Ovary (tissue), 9 donors: Measurements from ENCODE around the gene SHANK2. TPM values are rescaled to one million over a fixed set of nuclear protein-coding genes. Genes with fewer than 3 reads are reported as not detected.

Experiments
- DNase-seq, 5 donors: peaks; one replicate each; pipeline ENCODE4 v3.0.0-alpha.2; 2019 to 2020
- H3K27ac ChIP-seq, 2 donors: fragments of 200-600 bp; one replicate each; pipeline versions ENCODE4 v1.5.1 to v1.8.0; 2019 to 2022
- H3K27me3 ChIP-seq: fragments of 200-600 bp; one replicate; pipeline ENCODE4 v1.8.0; 2022
- H3K36me3 ChIP-seq: fragments of 200-600 bp; sonication (generic); one replicate; pipeline ENCODE4 v1.5.1; 2019
- H3K4me1 ChIP-seq: one replicate; pipeline ENCODE4 v1.8.1; 2013; ENCODE audit warnings: mild to moderate bottlenecking, moderate library complexity; ENCODE audit not compliant: insufficient read depth
- H3K4me3 ChIP-seq: fragments of 200-600 bp; sonication (generic); one replicate; pipeline ENCODE4 v1.5.1; 2017
- H3K9me3 ChIP-seq, 2 donors: fragments of 200-600 bp in 1 of 2; sonication (generic) in 1 of 2; one replicate each; pipeline versions ENCODE4 v1.5.1 to v1.8.1; 2013 to 2019; ENCODE audit warnings: mild to moderate bottlenecking in 1 of 2, moderate library complexity in 1 of 2
- EP300 ChIP-seq: sonication (generic); formaldehyde crosslinking; IDR thresholded peaks from one replicate; pipeline ENCODE4 v1.6.1; 2017; ENCODE audit warnings: antibody characterized with exemption
- POLR2A ChIP-seq: fragments of 450-650 bp; IDR thresholded peaks from one replicate; pipeline ENCODE4 v1.6.1; 2017; ENCODE audit warnings: antibody characterized with exemption, mild to moderate bottlenecking, moderate library complexity
- WGBS, 3 donors: extraction: QIAGEN DNeasy Blood & Tissue Kit in 1 of 3; methylation state at CpG; one replicate each; pipeline versions ENCODE4 v1.1.5 to v1.1.7; 2013 to 2017; 5-methylcytosine and 5-hydroxymethylcytosine counted together
- intact Hi-C, 4 donors: fragments of 100-400 bp; cut with DNase I; formaldehyde crosslinking; loops; one replicate each; pipeline versions ENCODE4 v1.11.0 to v1.15.1; 2022 to 2023
- polyA plus RNA-seq, 2 donors: library from polyadenylated mRNA; stranded (reverse); fragments of 200-250 nt in 1 of 2; fragments of 350-450 nt in 1 of 2; fragmentation: Illumina TruSeq in 1 of 2; extraction: RNeasy Lipid Tissue Mini Kit (QIAGEN cat#74804) in 1 of 2; gene quantifications; one replicate each; pipeline ENCODE4 v1.2.3, GENCODE V29; 2013 to 2014
- total RNA-seq, 7 donors: library from RNA; depleted of rRNA in 2 of 7; stranded (reverse); fragments of >200 nt in 2 of 7; fragmentation: NEBNext Ultra II Directional in 3 of 7; extraction: Animal tissue kit (Norgen Biotek cat#: 25700) in 3 of 7; gene quantifications; one replicate each; pipeline versions ENCODE4 v1.1.0 to v1.2.4, GENCODE V29; 2016 to 2023
- TF ChIP-seq, protein P1 (sequence below), 3 donors: fragments of 450-650 bp in 2 of 3; fragments of 200-600 bp in 1 of 3; IDR thresholded peaks; one replicate each; pipeline versions ENCODE4 v1.5.1 to v1.8.0; 2016 to 2022; ENCODE audit warnings: antibody characterized with exemption in 3 of 3, mild to moderate bottlenecking in 1 of 3
- donor health status: DM: no; HTN: no; CAD: no; lungs with moderate emphysema.
- donor health status: DM: no; HTN: no; CAD: no.
- donor health status: Bipolar disorder and iron deficiency.
- donor health status: DM: yes; HTN: yes; CAD: no.
- donor health status: DM: no; HTN: no; CAD: no.
- donor health status: DM: yes; HTN: yes; CAD: no.

SHANK2 gene
- total and polyA plus RNA-seq, 9 donors, result 0.05 to 40.4 (median 2.3) TPM; not detected in 1

DNA sequence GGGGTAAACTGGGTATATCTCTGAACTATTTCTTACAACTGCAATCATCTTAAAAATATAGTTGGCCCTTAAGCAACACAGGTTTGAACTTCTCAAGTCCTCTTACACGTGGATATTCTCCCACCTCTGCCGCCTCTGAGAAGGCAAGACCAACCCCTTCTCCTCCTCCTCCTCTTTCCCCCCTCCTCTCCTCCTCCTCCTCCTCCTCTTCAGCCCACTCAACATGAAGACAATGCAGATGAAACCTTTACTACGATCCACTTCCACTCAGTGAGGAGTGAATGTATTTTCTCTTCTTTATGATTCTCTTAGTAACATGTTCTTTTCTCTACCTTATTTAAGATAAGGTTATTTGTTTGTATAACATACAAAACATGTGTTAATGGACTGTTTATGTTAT is 20.0 kb downstream of the SHANK2 start:
- no peak for TF ChIP-seq EP300
- TF ChIP-seq, protein P1, sequence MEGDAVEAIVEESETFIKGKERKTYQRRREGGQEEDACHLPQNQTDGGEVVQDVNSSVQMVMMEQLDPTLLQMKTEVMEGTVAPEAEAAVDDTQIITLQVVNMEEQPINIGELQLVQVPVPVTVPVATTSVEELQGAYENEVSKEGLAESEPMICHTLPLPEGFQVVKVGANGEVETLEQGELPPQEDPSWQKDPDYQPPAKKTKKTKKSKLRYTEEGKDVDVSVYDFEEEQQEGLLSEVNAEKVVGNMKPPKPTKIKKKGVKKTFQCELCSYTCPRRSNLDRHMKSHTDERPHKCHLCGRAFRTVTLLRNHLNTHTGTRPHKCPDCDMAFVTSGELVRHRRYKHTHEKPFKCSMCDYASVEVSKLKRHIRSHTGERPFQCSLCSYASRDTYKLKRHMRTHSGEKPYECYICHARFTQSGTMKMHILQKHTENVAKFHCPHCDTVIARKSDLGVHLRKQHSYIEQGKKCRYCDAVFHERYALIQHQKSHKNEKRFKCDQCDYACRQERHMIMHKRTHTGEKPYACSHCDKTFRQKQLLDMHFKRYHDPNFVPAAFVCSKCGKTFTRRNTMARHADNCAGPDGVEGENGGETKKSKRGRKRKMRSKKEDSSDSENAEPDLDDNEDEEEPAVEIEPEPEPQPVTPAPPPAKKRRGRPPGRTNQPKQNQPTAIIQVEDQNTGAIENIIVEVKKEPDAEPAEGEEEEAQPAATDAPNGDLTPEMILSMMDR (IDR thresholded peaks at IDR 0.05), result no peak
- no peak for TF ChIP-seq POLR2A
- Histone ChIP-seq H3K9me3 (no peaks in the 10 kb centered on the region), H3K36me3 (no peaks in the 10 kb centered on the region), H3K27me3 (no peaks in the 10 kb centered on the region), H3K4me3 (no peak overlapping the region), H3K4me1 (no peaks in the 10 kb centered on the region), H3K27ac (no peak overlapping the region)
- WGBS, 3 donors, result 36 to 41% (median 40%) methylated on average over 3 of the region's 3 CpGs
- intact Hi-C loops, result no loop called here
- no peak for DNase-seq

DNA sequence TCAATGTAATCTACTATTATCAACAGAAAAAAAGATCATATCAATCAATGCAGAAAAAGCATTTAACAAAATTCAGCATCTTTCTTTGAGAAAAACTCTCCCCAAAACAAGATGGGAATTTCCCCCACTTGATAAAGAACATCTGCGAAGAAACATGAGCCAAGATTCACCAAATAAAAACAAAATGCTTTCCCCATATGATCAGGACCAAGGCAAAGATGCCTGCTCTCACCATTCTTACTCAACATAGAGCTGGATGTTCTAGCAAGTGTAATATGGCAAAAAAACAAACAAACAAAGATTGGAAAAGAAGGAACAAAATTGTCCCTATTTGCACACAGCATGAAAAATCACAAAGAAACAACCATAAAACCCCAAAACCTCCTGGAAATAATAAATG is 23.4 kb downstream of the SHANK2 start:
- Histone ChIP-seq H3K36me3 (no peaks in the 10 kb centered on the region), H3K4me3 (no peak overlapping the region), H3K9me3 (no peaks in the 10 kb centered on the region), H3K4me1 (no peaks in the 10 kb centered on the region), H3K27ac (no peak overlapping the region), H3K27me3 (no peaks in the 10 kb centered on the region)
- intact Hi-C loops, result loop anchor here in 1 of 4 donors (10.0 kb wide), 1 partner anchor 56 kb away; no protein-coding TSS in a partner anchor
- 78 to 86% (median 81%) methylated on average over 1 of the region's 1 CpG for WGBS, 3 donors
- no peak for DNase-seq
- TF ChIP-seq EP300 (no peak), POLR2A (no peak)
- TF ChIP-seq, protein P1 (IDR thresholded peaks at IDR 0.05), result no peak

DNA sequence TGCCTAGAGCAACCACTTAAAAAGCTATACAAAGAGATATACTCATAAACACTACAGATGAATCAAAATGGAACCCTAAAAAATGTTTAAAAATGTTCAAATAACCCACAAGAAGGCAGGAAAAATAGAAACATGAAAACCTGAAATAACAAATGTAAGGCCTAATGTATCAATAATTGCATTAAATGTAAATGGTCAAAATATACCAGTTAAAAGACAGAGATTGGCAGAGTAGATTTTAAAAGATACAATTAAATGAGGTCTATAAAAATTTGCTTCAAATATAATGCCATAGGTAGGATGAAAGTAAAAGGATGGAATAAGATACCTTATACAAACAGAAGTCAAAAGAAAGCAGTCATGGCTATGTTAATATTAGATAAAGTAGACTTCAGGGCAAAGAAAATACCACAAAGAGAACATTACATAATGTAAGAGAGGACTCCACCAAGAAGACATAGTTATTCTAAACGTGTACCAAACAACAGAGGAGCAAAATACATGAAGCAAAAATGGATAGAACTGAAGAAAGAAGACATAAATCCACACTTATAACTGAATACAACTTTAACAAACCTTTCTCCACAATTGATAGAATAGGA is 25.2 kb downstream of the SHANK2 start:
- Histone ChIP-seq H3K36me3 (no peaks in the 10 kb centered on the region), H3K27me3 (no peaks in the 10 kb centered on the region), H3K9me3 (no peaks in the 10 kb centered on the region), H3K27ac (no peak overlapping the region), H3K4me3 (no peak overlapping the region), H3K4me1 (no peaks in the 10 kb centered on the region)
- intact Hi-C loops, result loop anchor here in 1 of 4 donors (10.0 kb wide), 1 partner anchor 58 kb away; no protein-coding TSS in a partner anchor
- 22 to 40% (median 23%) methylated on average over 1 of the region's 1 CpG for WGBS, 3 donors
- no peak for DNase-seq
- TF ChIP-seq, protein P1 (IDR thresholded peaks at IDR 0.05), result no peak
- TF ChIP-seq POLR2A, result no peak
- no peak for TF ChIP-seq EP300

DNA sequence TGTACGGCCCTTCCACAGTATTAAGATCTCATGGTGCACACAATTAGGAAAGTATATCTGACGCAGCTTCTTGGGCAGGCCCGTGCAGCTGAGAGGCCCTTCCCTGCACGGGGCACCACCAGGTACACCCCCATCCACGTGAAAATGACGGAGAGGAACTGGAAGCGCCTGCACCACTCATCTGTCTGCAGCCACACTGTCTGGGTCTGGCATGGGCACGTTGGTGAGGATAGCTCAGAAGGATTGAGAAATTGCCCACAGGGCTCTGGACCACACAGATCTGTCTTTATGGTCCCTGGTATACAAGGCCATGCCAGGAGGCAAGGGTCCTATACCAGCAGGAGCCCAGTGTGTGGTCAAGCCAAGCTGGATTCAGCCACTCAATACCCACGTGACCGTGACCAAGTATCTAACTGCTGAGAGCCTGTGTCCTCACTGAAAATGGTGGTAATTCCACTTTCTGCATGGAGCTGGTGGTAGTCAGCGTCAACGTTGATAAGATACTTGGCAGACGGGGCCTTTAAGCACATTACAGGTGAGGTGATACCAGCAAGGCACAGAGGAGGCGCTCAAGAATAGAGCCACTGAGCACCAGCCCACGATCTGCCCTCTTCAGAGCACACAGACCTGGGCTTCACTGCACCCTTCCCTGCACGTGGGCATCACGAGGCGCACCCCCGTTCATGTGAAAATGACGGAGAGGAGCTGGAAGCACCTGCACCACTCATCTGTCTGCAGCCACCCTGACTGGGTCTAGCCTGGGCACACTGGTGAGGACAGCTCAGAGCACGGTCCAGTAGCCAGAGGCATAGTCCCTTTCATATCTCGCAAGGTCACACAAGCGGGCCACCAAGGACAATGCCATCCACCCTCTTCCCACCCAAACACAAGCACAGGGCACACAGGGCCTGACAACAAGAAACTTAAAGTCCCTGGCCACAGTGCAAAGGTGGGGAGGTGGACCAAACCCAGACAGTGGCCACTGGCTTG is 28.4 kb downstream of the SHANK2 start:
- intact Hi-C loops, result loop anchor here in 1 of 4 donors (10.0 kb wide), 1 partner anchor 61 kb away; no protein-coding TSS in a partner anchor
- TF ChIP-seq, protein P1 (IDR thresholded peaks at IDR 0.05), result no peak
- TF ChIP-seq POLR2A, result no peak
- TF ChIP-seq EP300, result no peak
- H3K9me3 ChIP-seq, result no peaks in the 10 kb centered on the region
- no peak overlapping the region for H3K27ac ChIP-seq
- DNase-seq, result no peak
- H3K36me3 ChIP-seq, result no peaks in the 10 kb centered on the region
- 86 to 90% (median 88%) methylated on average over 23 of the region's 23 CpGs for WGBS, 3 donors
- H3K4me1 ChIP-seq, result no peaks in the 10 kb centered on the region
- H3K4me3 ChIP-seq, result no peak overlapping the region
- H3K27me3 ChIP-seq, result no peaks in the 10 kb centered on the region
